DOHH2 (cell line): Measurements from ENCODE around the gene NME9.

Experiments used
- H3F3A ChIP-seq: fragments of 200-600 bp; sonication (generic), shearing (Covaris generic); 2 replicates; pipeline ENCODE4 v1.6.0; 2016; ENCODE audit warnings: antibody characterized with exemption, mild to moderate bottlenecking; ENCODE audit not compliant: control insufficient read depth, insufficient read depth
- H3K27ac ChIP-seq: fragments of 200-600 bp; sonication (generic); 2 replicates; pipeline ENCODE4 v1.5.1; 2014; ENCODE audit warnings: low read depth, mild to moderate bottlenecking, low read length, moderate library complexity
- H3K27me3 ChIP-seq: fragments of 200-600 bp; sonication (generic); 2 replicates; pipeline ENCODE4 v1.6.1; 2014; ENCODE audit warnings: mild to moderate bottlenecking, low read length, mixed read lengths; ENCODE audit not compliant: control insufficient read depth
- H3K36me3 ChIP-seq: fragments of 200-600 bp; sonication (generic); 2 replicates; pipeline ENCODE4 v1.6.1; 2014; ENCODE audit warnings: mild to moderate bottlenecking, low read length, moderate library complexity, mixed read lengths; ENCODE audit not compliant: control insufficient read depth
- H3K4me1 ChIP-seq: fragments of 200-600 bp; sonication (generic); 2 replicates; pipeline ENCODE4 v1.6.1; 2014; ENCODE audit warnings: mild to moderate bottlenecking, low read length, mixed read lengths; ENCODE audit not compliant: control insufficient read depth
- H3K4me2 ChIP-seq: fragments of 200-600 bp; sonication (generic); 2 replicates; pipeline ENCODE4 v1.6.0; 2014; ENCODE audit warnings: mild to moderate bottlenecking, low read length, moderate library complexity
- H3K4me3 ChIP-seq: fragments of 200-600 bp; sonication (generic); 2 replicates; pipeline ENCODE4 v1.5.1; 2014; ENCODE audit warnings: mild to moderate bottlenecking, low read length, mixed read lengths
- H3K79me2 ChIP-seq: fragments of 200-600 bp; sonication (generic); 2 replicates; pipeline ENCODE4 v1.6.1; 2014; ENCODE audit warnings: mild to moderate bottlenecking, low read length, mixed read lengths; ENCODE audit not compliant: control insufficient read depth
- H3K9me2 ChIP-seq: fragments of 200-600 bp; sonication (generic); replicated peaks from 2 replicates; pipeline ENCODE4 v1.6.1; 2014; ENCODE audit warnings: mild to moderate bottlenecking, low read length, mixed read lengths; ENCODE audit not compliant: control insufficient read depth
- H3K9me3 ChIP-seq: fragments of 200-600 bp; sonication (generic); 2 replicates; pipeline ENCODE4 v1.6.1; 2014; ENCODE audit warnings: antibody characterized with exemption, low read length, mixed read lengths; ENCODE audit not compliant: control insufficient read depth, insufficient read depth
- H4K20me1 ChIP-seq: fragments of 200-600 bp; sonication (generic); 2 replicates; pipeline ENCODE4 v1.6.0; 2014; ENCODE audit warnings: low read depth, mild to moderate bottlenecking, antibody characterized with exemption, low read length, moderate library complexity; ENCODE audit not compliant: control insufficient read depth, insufficient read depth
- EZH2phosphoT487 ChIP-seq: fragments of 200-600 bp; sonication (generic); IDR thresholded peaks from 2 replicates; pipeline ENCODE4 v1.6.1; 2017; ENCODE audit warnings: borderline replicate concordance, mild to moderate bottlenecking, antibody characterized with exemption, low read length, moderate library complexity, mixed read lengths
- TF ChIP-seq, protein P1 (sequence below): fragments of 200-600 bp; sonication (generic); IDR thresholded peaks from one replicate; pipeline ENCODE4 v1.5.1; 2014; ENCODE audit warnings: antibody characterized with exemption, mild to moderate bottlenecking, low read depth, low read length; ENCODE audit not compliant: poor library complexity, severe bottlenecking

NME9 gene

DNA sequence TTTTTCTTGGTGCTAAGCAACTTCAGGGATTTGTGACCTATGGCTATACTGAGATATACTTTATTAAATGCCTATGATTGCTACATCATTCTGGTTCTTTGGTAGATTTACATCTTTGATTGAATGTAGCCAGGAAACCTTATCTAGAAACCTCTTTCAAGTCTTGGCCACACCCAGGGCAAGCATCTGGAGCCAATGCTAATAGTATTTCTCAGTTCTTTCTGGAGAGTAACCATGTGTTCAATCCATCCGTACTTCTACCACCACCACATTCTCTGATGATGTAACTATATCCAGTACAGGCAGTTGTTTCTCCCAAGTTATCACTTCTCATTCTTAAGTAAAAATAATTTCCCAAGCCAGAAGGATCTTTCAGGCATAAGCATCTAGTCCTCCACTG is 69.0 kb downstream of the NME9 start:
- no peaks in the 10 kb centered on the region for H3K79me2 ChIP-seq
- no peaks in the 10 kb centered on the region for H3K9me3 ChIP-seq
- TF ChIP-seq, protein P1, sequence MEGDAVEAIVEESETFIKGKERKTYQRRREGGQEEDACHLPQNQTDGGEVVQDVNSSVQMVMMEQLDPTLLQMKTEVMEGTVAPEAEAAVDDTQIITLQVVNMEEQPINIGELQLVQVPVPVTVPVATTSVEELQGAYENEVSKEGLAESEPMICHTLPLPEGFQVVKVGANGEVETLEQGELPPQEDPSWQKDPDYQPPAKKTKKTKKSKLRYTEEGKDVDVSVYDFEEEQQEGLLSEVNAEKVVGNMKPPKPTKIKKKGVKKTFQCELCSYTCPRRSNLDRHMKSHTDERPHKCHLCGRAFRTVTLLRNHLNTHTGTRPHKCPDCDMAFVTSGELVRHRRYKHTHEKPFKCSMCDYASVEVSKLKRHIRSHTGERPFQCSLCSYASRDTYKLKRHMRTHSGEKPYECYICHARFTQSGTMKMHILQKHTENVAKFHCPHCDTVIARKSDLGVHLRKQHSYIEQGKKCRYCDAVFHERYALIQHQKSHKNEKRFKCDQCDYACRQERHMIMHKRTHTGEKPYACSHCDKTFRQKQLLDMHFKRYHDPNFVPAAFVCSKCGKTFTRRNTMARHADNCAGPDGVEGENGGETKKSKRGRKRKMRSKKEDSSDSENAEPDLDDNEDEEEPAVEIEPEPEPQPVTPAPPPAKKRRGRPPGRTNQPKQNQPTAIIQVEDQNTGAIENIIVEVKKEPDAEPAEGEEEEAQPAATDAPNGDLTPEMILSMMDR = no peak
- TF ChIP-seq EZH2phosphoT487 = no peak
- peaks cover 8% of the 10 kb centered on the region; the same call in 1 of the 2 replicates for H3K36me3 ChIP-seq
- no peaks in the 10 kb centered on the region for H3K4me1 ChIP-seq
- peaks cover 5% of the 10 kb centered on the region; the same call in 1 of the 2 replicates for H4K20me1 ChIP-seq
- H3K4me3 ChIP-seq = no peak overlapping the region
- no peak overlapping the region for H3K4me2 ChIP-seq
- no peaks in the 10 kb centered on the region for H3K9me2 ChIP-seq
- no peak overlapping the region for H3K27ac ChIP-seq
- no peaks in the 10 kb centered on the region for H3F3A ChIP-seq
- H3K27me3 ChIP-seq = no peaks in the 10 kb centered on the region

DNA sequence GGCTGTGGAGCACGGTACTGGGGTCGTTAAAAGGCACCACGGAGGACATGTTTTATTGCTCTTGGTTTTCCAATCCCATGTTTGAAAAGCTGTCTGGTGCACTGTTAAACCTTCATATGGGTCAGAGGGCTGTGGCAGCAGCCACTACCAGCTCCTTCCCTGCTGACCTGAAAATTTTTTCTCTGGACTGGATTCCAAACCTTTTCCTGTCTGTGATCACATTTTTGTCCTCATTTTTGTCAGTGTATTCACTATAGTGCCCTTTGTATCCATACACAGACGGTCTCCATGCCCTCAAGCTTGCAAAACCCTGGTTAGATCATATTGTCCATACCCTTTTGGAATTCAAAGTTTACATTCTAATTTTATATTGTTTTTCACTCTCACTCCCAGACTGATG is 70.5 kb downstream of the NME9 start:
- peaks cover 7% of the 10 kb centered on the region; the same call in 1 of the 2 replicates for H3K36me3 ChIP-seq
- no peak for TF ChIP-seq EZH2phosphoT487
- no peaks in the 10 kb centered on the region for H3K9me3 ChIP-seq
- no peaks in the 10 kb centered on the region for H3K4me1 ChIP-seq
- H3K4me3 ChIP-seq = no peak overlapping the region
- peaks cover 5% of the 10 kb centered on the region; the same call in 1 of the 2 replicates for H4K20me1 ChIP-seq
- no peaks in the 10 kb centered on the region for H3K9me2 ChIP-seq
- H3F3A ChIP-seq = no peaks in the 10 kb centered on the region
- no peaks in the 10 kb centered on the region for H3K79me2 ChIP-seq
- no peak overlapping the region for H3K27ac ChIP-seq
- H3K4me2 ChIP-seq = no peak overlapping the region
- H3K27me3 ChIP-seq = no peaks in the 10 kb centered on the region

DNA sequence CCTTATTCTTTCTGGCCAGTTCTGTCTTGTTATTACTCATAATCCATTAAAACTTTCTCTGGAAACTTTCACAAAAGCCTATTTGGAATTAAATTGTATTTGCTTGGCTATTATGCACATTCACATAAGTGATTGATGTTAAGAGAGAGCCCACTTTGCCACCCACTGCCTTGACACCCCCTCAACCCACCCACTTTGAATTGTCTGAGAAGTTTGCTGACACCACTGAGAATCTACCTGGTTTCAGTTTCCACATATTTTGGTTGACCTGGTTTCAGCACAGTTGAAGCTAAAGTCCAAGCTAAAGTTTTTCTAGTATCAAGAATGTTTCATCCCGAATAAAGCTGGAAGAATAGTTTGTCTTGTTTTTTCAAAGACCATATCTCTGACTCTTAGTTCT is 71.7 kb downstream of the NME9 start:
- Histone ChIP-seq H3K27me3 (no peaks in the 10 kb centered on the region), H3K9me2 (no peaks in the 10 kb centered on the region), H3K27ac (no peak overlapping the region), H3K4me1 (no peaks in the 10 kb centered on the region), H3K4me2 (no peak overlapping the region), H3K9me3 (no peaks in the 10 kb centered on the region), H4K20me1 (peaks cover 5% of the 10 kb centered on the region; the same call in 1 of the 2 replicates), H3K36me3 (no peaks in the 10 kb centered on the region; the same call in 1 of the 2 replicates), H3F3A (no peaks in the 10 kb centered on the region), H3K4me3 (no peak overlapping the region), H3K79me2 (no peaks in the 10 kb centered on the region)
- no peak for TF ChIP-seq EZH2phosphoT487
- TF ChIP-seq, protein P1 = no peak

DNA sequence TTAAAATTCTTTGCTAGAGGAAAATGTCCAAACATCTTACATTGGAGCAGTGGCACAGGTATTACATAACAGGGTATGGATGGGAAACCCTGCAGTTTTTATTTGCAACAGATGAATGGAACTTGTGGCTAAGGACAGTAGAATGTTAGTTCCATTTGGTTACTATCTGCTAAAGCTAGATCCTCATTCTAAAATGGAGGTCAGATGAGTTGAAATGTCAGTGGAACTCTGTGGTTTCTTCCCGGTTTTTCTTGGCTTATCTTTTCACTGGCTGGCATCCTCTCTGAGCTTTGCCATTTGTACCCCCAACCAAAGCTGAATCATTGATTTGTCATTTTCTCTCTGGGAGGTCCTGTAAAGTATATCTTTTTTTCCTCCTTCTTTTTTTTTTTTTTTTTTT is 73.6 kb downstream of the NME9 start:
- no peaks in the 10 kb centered on the region for H3K9me2 ChIP-seq
- H3F3A ChIP-seq = no peaks in the 10 kb centered on the region
- H3K9me3 ChIP-seq = no peaks in the 10 kb centered on the region
- no peaks in the 10 kb centered on the region; the same call in 1 of the 2 replicates for H3K36me3 ChIP-seq
- TF ChIP-seq, protein P1 = no peak
- no peak for TF ChIP-seq EZH2phosphoT487
- no peaks in the 10 kb centered on the region for H3K27me3 ChIP-seq
- 0 out of 2 replicates have a peak, but pooled peaks cover 5% of the 10 kb centered on the region for H4K20me1 ChIP-seq
- no peak overlapping the region for H3K4me2 ChIP-seq
- H3K79me2 ChIP-seq = no peaks in the 10 kb centered on the region
- H3K4me1 ChIP-seq = no peaks in the 10 kb centered on the region
- no peak overlapping the region for H3K27ac ChIP-seq
- H3K4me3 ChIP-seq = no peak overlapping the region
